HCT116 (cell line): Measurements from ENCODE around the gene WWP2. TPM values are rescaled to one million over a fixed set of nuclear protein-coding genes. Genes with fewer than 3 reads are reported as not detected.
A peak's percentile ranks its signal among the peaks of the same experiment; 100 is the strongest.

Experiments used
- ATAC-seq: fragments of 200-7000 bp; cut with Tn5 transposase; 2 replicates; pipeline ENCODE4 v1.9.1; 2020; ENCODE audit warnings: mild to moderate bottlenecking, moderate library complexity
- BruUV-seq: library from RNA; stranded (reverse); fragments of 400-500 nt; replicated peaks from 2 replicates; lab custom pipeline; 2021; lab: Mats Ljungman, UMichigan
- CTCF ChIA-PET: fragments of 300-600 bp; sonication (Branson Sonifier 250); formaldehyde crosslinking; loops from one replicate; lab custom pipeline; 2021; ENCODE audit warnings: antibody characterized with exemption; lab: Charles Lee
- POLR2A ChIA-PET: fragments of 300-600, 350-600 bp; sonication (Branson Sonifier 250); formaldehyde crosslinking; loops from one replicate; lab custom pipeline; 2021; ENCODE audit warnings: antibody characterized with exemption; lab: Charles Lee
- RAD21 ChIA-PET, 2 experiments: fragments of 300-600 bp; sonication (Branson Sonifier 250); formaldehyde crosslinking; loops; one replicate each; lab custom pipeline; 2023; ENCODE audit warnings: low total read pairs in 2 of 2; ENCODE audit not compliant: uncharacterized antibody in 2 of 2, unreplicated experiment in 2 of 2, low non-redundant PET in 1 of 2; lab: Charles Lee
- DNase-seq: peaks from one replicate; pipeline ENCODE4 v3.0.0-alpha.2; 2010; ENCODE audit warnings: low read depth, low spot score
- H2AFZ ChIP-seq: fragments of 200-600 bp; shearing (Covaris generic), sonication (generic); 2 replicates; pipeline ENCODE4 v1.6.1; 2017; ENCODE audit warnings: low read depth, mixed run types, mixed read lengths, antibody characterized with exemption, low read length; ENCODE audit not compliant: poor library complexity, severe bottlenecking
- H3K27ac ChIP-seq: 2 replicates; pipeline ENCODE4 v1.5.1; 2012; ENCODE audit warnings: low read depth, low read length
- H3K27me3 ChIP-seq: fragments of 200-600 bp; sonication (generic); 2 replicates; pipeline ENCODE4 v1.6.1; 2016; ENCODE audit warnings: mixed run types, low read length, mixed read lengths; ENCODE audit not compliant: insufficient read depth
- H3K36me3 ChIP-seq, 2 experiments: fragments of 200-500 bp in 1 of 2; fragments of 200-600 bp in 1 of 2; sonication (Bioruptor generic) in 1 of 2; sonication (generic) in 1 of 2; 2 replicates each; pipeline versions ENCODE4 v1.5.1 to v1.6.1; 2014 to 2016; ENCODE audit warnings: low read length in 2 of 2, inconsistent platforms in 1 of 2, mixed read lengths in 1 of 2, mixed run types in 1 of 2; ENCODE audit not compliant: insufficient read depth in 2 of 2, control insufficient read depth in 1 of 2
- H3K4me1 ChIP-seq, 2 experiments: fragments of 200-600 bp in 1 of 2; sonication (generic) in 1 of 2; 2 replicates each; pipeline versions ENCODE4 v1.5.1 to v1.6.1; 2012 to 2017; ENCODE audit warnings: low read length in 2 of 2, inconsistent platforms in 1 of 2, mild to moderate bottlenecking in 1 of 2, mixed read lengths in 1 of 2, mixed run types in 1 of 2, moderate library complexity in 1 of 2; ENCODE audit not compliant: insufficient read depth in 2 of 2, control insufficient read depth in 1 of 2
- H3K4me2 ChIP-seq: fragments of 200-600 bp; sonication (generic); 2 replicates; pipeline ENCODE4 v1.6.1; 2017; ENCODE audit warnings: mixed run types, low read length, mixed read lengths
- H3K4me3 ChIP-seq, 2 experiments: fragments of 200-600 bp in 1 of 2; sonication (generic) in 1 of 2; replicated peaks in 1 of 2; 2 replicates each; pipeline ENCODE4 v1.5.1; 2011 to 2016; ENCODE audit warnings: low read length in 2 of 2, control low read depth in 1 of 2, low read depth in 1 of 2, mild to moderate bottlenecking in 1 of 2, mixed read lengths in 1 of 2, mixed run types in 1 of 2
- H3K79me2 ChIP-seq: fragments of 200-600 bp; sonication (generic); 2 replicates; pipeline ENCODE4 v1.6.1; 2017; ENCODE audit warnings: mild to moderate bottlenecking, mixed run types, low read length, moderate library complexity, mixed read lengths; ENCODE audit not compliant: insufficient read depth
- H3K9ac ChIP-seq: fragments of 200-600 bp; sonication (generic); 2 replicates; pipeline ENCODE4 v1.6.1; 2016; ENCODE audit warnings: low read length, mixed read lengths
- H3K9me2 ChIP-seq: fragments of 200-600 bp; sonication (generic), shearing (Covaris generic); 2 replicates; pipeline ENCODE4 v1.6.1; 2017; ENCODE audit warnings: mixed run types, mild to moderate bottlenecking, moderate library complexity; ENCODE audit not compliant: insufficient read depth
- H3K9me3 ChIP-seq, 2 experiments: fragments of 200-500 bp in 1 of 2; fragments of 200-600 bp in 1 of 2; sonication (Bioruptor generic) in 1 of 2; sonication (generic) in 1 of 2; 2 replicates each; pipeline ENCODE4 v1.6.1; 2014 to 2017; ENCODE audit warnings: low read length in 2 of 2, mixed read lengths in 2 of 2, inconsistent platforms in 1 of 2, low read depth in 1 of 2, mild to moderate bottlenecking in 1 of 2, mixed run types in 1 of 2, moderate library complexity in 1 of 2; ENCODE audit not compliant: control insufficient read depth in 1 of 2, insufficient read depth in 1 of 2
- H4K20me1 ChIP-seq: fragments of 200-600 bp; sonication (generic), shearing (Covaris generic); 2 replicates; pipeline ENCODE4 v1.6.1; 2017; ENCODE audit warnings: mixed run types, mild to moderate bottlenecking, moderate library complexity; ENCODE audit not compliant: insufficient read depth
- ATF3 ChIP-seq: IDR thresholded peaks from 2 replicates; pipeline ENCODE4 v1.6.1; 2012
- CEBPB ChIP-seq: IDR thresholded peaks from 2 replicates; pipeline ENCODE4 v1.6.1; 2012; ENCODE audit warnings: low read depth
- ELF1 ChIP-seq: IDR thresholded peaks from 2 replicates; pipeline ENCODE4 v1.6.1; 2012; ENCODE audit warnings: low read depth, borderline replicate concordance
- JUND ChIP-seq: IDR thresholded peaks from 2 replicates; pipeline ENCODE4 v1.6.1; 2012
- MAX ChIP-seq: IDR thresholded peaks from 2 replicates; pipeline ENCODE4 v1.6.1; 2012
- POLR2A ChIP-seq: IDR thresholded peaks from 2 replicates; pipeline ENCODE4 v1.7.0; 2011; ENCODE audit warnings: borderline replicate concordance; ENCODE audit not compliant: insufficient read depth, insufficient read length; ENCODE audit errors: extremely low read depth
- RAD21 ChIP-seq: IDR thresholded peaks from 2 replicates; pipeline ENCODE4 v1.6.1; 2012; ENCODE audit warnings: low read depth, mild to moderate bottlenecking
- REST ChIP-seq: IDR thresholded peaks from 2 replicates; pipeline ENCODE4 v1.6.1; 2012; ENCODE audit warnings: low read depth
- SIN3A ChIP-seq: IDR thresholded peaks from 2 replicates; pipeline ENCODE4 v1.6.1; 2012; ENCODE audit warnings: low read depth
- SRF ChIP-seq: IDR thresholded peaks from 2 replicates; pipeline ENCODE4 v1.6.1; 2012; ENCODE audit warnings: low read depth
- TCF7L2 ChIP-seq: IDR thresholded peaks from 2 replicates; pipeline ENCODE4 v1.7.0; 2011; ENCODE audit warnings: borderline replicate concordance, inconsistent platforms; ENCODE audit not compliant: insufficient read depth, insufficient read length; ENCODE audit errors: extremely low read depth
- ZBTB33 ChIP-seq: IDR thresholded peaks from 2 replicates; pipeline ENCODE4 v1.6.1; 2011; ENCODE audit warnings: mild to moderate bottlenecking, low read length, moderate library complexity; ENCODE audit not compliant: insufficient replicate concordance; ENCODE audit errors: extremely low read depth
- ZFX ChIP-seq: fragments of 450-650 bp; IDR thresholded peaks from 2 replicates; pipeline ENCODE4 v1.6.1; 2017
- intact Hi-C: fragments of 100-400 bp; cut with micrococcal nuclease; formaldehyde crosslinking; loops from 2 replicates; pipeline ENCODE4 v1.10.0; 2022
- total RNA-seq: library from RNA; stranded (reverse); gene quantifications from one replicate; pipeline ENCODE4 v1.2.1, GENCODE V29; 2021; ENCODE audit not compliant: unreplicated experiment

The WWP2 gene
- total RNA-seq, 1 experiment from 2014 or later: 44.2 TPM

GRCh38 chr16:69918241-69918640 is 156.1 kb downstream of the WWP2 start:
- H3K9me2 ChIP-seq: no peaks in the 10 kb centered on the region
- no peak for TF ChIP-seq SRF
- TF ChIP-seq ATF3: no peak
- TF ChIP-seq JUND: no peak
- TF ChIP-seq, all 23 proteins: peak for 0
- no peak for DNase-seq
- H3K9me3 ChIP-seq: no peaks in the 10 kb centered on the region
- H3K27ac ChIP-seq: no peak overlapping the region
- H3K4me1 ChIP-seq: peaks cover 0 to 11% of the 10 kb centered on the region in 2 experiments; a peak in 2 of 4 replicates
- ChIA-PET POLR2A (no interaction called here), RAD21 (no interaction called here), CTCF (interaction anchor here (1.2 kb wide), 1 partner anchor 12 kb away, joined by 5 read pairs; no protein-coding TSS in a partner anchor)
- H2AFZ ChIP-seq: no peak overlapping the region
- intact Hi-C loops: no loop called here
- H3K79me2 ChIP-seq: no peaks in the 10 kb centered on the region
- BruUV-seq: no TSS peak
- no peak overlapping the region for H3K9ac ChIP-seq
- ATAC-seq: no peak
- no peak overlapping the region for H3K4me3 ChIP-seq
- H4K20me1 ChIP-seq: no peaks in the 10 kb centered on the region
- H3K4me2 ChIP-seq: peak overlapping the region; percentile 23; the same call in 1 of the 2 replicates
- H3K27me3 ChIP-seq: no peaks in the 10 kb centered on the region
- H3K36me3 ChIP-seq: no peaks in the 10 kb centered on the region

GRCh38 chr16:69921127-69921526 is 159.0 kb downstream of the WWP2 start:
- H3K9me3 ChIP-seq: no peaks in the 10 kb centered on the region
- DNase-seq: no peak
- no peak overlapping the region for H3K4me2 ChIP-seq
- no peaks in the 10 kb centered on the region for H3K79me2 ChIP-seq
- peaks cover 0 to 11% of the 10 kb centered on the region in 2 experiments; a peak in 2 of 4 replicates for H3K4me1 ChIP-seq
- BruUV-seq: no TSS peak
- no peaks in the 10 kb centered on the region for H4K20me1 ChIP-seq
- ChIA-PET POLR2A (no interaction called here), RAD21 (no interaction called here), CTCF (no interaction called here)
- TF ChIP-seq ZBTB33 (no peak), RAD21 (no peak), SRF (no peak), ZFX (no peak), REST (no peak), SIN3A (no peak), TCF7L2 (no peak), ELF1 (no peak), POLR2A (no peak), MAX (no peak), JUND (no peak), CEBPB (no peak)
- no peak overlapping the region for H3K9ac ChIP-seq
- H3K27ac ChIP-seq: no peak overlapping the region
- H3K4me3 ChIP-seq: no peak overlapping the region
- ATAC-seq: no peak
- no peaks in the 10 kb centered on the region for H3K36me3 ChIP-seq
- H3K27me3 ChIP-seq: no peaks in the 10 kb centered on the region
- intact Hi-C loops: no loop called here
- no peaks in the 10 kb centered on the region for H3K9me2 ChIP-seq
- no peak overlapping the region for H2AFZ ChIP-seq
